Measurements from ENCODE around the gene PDE10A. TPM values are rescaled to one million over a fixed set of nuclear protein-coding genes. Genes with fewer than 3 reads are reported as not detected.

PDE10A gene
- total and polyA plus RNA-seq, 2 of the 13 experiments (the other 11 are each of a cell fraction or from before 2014, with no cell fraction given), result not detected

GRCh38 chr6:165662041-165662748, 846 bp downstream of the PDE10A start:
- 64% methylated on average over 63 of the region's 100 CpGs for WGBS (ENCODE audit: low lambda C conversion rate)
- H3K27ac ChIP-seq (ENCODE audit: extremely low read length, insufficient read depth, low read length), result no peak overlapping the region
- ChIA-PET CTCF (ENCODE audit: low intra/inter-chr PET ratio, low total read pairs) (no interaction called here), POLR2A (no interaction called here)
- no TSS peak for BruUV-seq (replicated peaks)
- DNase-seq (ENCODE audit: low spot score), result no peak
- FAIRE-seq, result no peak
- no peaks in the 10 kb centered on the region for H3K9me3 ChIP-seq (ENCODE audit: low read length)
- intact Hi-C loops (cut with micrococcal nuclease; ENCODE audit: unreplicated experiment), result no loop called here
- no peak overlapping the region for H3K4me3 ChIP-seq (replicated peaks in 1 of 3; ENCODE audit: insufficient read depth in 1 of 3, low read depth in 2 of 3, low read length in 3 of 3)
- in situ Hi-C loops (cut with HindIII; ENCODE audit: extremely low pct_ligation_motif_present, low pct_unique_long_range_greater_than_20kb), result no loop called here
- no peak overlapping the region for H3K4me2 ChIP-seq (ENCODE audit: low read depth, low read length)
- no peaks in the 10 kb centered on the region for H3K79me2 ChIP-seq (ENCODE audit: insufficient read depth, low read length)
- no peaks in the 10 kb centered on the region for H4K20me1 ChIP-seq (ENCODE audit: insufficient read depth, low read length)
- H3K36me3 ChIP-seq (replicated peaks in 1 of 2; ENCODE audit: control insufficient read depth in 1 of 2, insufficient read depth in 2 of 2, low read length in 2 of 2), result no peaks in the 10 kb centered on the region
- H3K4me1 ChIP-seq (ENCODE audit: insufficient read depth, low read length), result no peaks in the 10 kb centered on the region
- H3K27me3 ChIP-seq (ENCODE audit: control insufficient read depth in 1 of 2, insufficient read depth in 2 of 2, low read length in 2 of 2), result peaks cover 14 to 59% of the 10 kb centered on the region in 2 experiments; a peak in 4 of 5 replicates
- H2AFZ ChIP-seq (ENCODE audit: low read length), result no peak overlapping the region
- H3K9ac ChIP-seq (ENCODE audit: insufficient read depth, low read depth, low read length), result no peak overlapping the region
- ATAC-seq, result no peak
- TF ChIP-seq SP4 (CRISPR knock-in tag; IDR thresholded peaks at IDR 0.05) (no peak), CBX2 (IDR thresholded peaks at IDR 0.05; ENCODE audit: low read depth, low read length) (no peak), CBX2 (CRISPR knock-in tag; IDR thresholded peaks at IDR 0.05; ENCODE audit: low read depth) (no peak), KAT7 (CRISPR knock-in tag; IDR thresholded peaks at IDR 0.05; ENCODE audit: borderline replicate concordance) (no peak), ESRRA (CRISPR knock-in tag; IDR thresholded peaks at IDR 0.05; ENCODE audit: low read depth) (no peak), ATF7-NPFF (CRISPR knock-in tag; IDR thresholded peaks at IDR 0.05; ENCODE audit: low read depth) (no peak), GRHL1 (CRISPR knock-in tag; conservative IDR thresholded peaks at IDR 0.05) (no peak), RXRA (CRISPR knock-in tag; IDR thresholded peaks at IDR 0.05) (no peak), TMF1 (CRISPR knock-in tag; IDR thresholded peaks at IDR 0.05; ENCODE audit: low read depth) (no peak)
- TF ChIP-seq, protein P1, sequence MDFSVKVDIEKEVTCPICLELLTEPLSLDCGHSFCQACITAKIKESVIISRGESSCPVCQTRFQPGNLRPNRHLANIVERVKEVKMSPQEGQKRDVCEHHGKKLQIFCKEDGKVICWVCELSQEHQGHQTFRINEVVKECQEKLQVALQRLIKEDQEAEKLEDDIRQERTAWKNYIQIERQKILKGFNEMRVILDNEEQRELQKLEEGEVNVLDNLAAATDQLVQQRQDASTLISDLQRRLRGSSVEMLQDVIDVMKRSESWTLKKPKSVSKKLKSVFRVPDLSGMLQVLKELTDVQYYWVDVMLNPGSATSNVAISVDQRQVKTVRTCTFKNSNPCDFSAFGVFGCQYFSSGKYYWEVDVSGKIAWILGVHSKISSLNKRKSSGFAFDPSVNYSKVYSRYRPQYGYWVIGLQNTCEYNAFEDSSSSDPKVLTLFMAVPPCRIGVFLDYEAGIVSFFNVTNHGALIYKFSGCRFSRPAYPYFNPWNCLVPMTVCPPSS (IDR thresholded peaks at IDR 0.05), result no peak
- TF ChIP-seq, protein P2, sequence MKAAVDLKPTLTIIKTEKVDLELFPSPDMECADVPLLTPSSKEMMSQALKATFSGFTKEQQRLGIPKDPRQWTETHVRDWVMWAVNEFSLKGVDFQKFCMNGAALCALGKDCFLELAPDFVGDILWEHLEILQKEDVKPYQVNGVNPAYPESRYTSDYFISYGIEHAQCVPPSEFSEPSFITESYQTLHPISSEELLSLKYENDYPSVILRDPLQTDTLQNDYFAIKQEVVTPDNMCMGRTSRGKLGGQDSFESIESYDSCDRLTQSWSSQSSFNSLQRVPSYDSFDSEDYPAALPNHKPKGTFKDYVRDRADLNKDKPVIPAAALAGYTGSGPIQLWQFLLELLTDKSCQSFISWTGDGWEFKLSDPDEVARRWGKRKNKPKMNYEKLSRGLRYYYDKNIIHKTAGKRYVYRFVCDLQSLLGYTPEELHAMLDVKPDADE (CRISPR knock-in tag; IDR thresholded peaks at IDR 0.05), result no peak
- TF ChIP-seq, protein P3, sequence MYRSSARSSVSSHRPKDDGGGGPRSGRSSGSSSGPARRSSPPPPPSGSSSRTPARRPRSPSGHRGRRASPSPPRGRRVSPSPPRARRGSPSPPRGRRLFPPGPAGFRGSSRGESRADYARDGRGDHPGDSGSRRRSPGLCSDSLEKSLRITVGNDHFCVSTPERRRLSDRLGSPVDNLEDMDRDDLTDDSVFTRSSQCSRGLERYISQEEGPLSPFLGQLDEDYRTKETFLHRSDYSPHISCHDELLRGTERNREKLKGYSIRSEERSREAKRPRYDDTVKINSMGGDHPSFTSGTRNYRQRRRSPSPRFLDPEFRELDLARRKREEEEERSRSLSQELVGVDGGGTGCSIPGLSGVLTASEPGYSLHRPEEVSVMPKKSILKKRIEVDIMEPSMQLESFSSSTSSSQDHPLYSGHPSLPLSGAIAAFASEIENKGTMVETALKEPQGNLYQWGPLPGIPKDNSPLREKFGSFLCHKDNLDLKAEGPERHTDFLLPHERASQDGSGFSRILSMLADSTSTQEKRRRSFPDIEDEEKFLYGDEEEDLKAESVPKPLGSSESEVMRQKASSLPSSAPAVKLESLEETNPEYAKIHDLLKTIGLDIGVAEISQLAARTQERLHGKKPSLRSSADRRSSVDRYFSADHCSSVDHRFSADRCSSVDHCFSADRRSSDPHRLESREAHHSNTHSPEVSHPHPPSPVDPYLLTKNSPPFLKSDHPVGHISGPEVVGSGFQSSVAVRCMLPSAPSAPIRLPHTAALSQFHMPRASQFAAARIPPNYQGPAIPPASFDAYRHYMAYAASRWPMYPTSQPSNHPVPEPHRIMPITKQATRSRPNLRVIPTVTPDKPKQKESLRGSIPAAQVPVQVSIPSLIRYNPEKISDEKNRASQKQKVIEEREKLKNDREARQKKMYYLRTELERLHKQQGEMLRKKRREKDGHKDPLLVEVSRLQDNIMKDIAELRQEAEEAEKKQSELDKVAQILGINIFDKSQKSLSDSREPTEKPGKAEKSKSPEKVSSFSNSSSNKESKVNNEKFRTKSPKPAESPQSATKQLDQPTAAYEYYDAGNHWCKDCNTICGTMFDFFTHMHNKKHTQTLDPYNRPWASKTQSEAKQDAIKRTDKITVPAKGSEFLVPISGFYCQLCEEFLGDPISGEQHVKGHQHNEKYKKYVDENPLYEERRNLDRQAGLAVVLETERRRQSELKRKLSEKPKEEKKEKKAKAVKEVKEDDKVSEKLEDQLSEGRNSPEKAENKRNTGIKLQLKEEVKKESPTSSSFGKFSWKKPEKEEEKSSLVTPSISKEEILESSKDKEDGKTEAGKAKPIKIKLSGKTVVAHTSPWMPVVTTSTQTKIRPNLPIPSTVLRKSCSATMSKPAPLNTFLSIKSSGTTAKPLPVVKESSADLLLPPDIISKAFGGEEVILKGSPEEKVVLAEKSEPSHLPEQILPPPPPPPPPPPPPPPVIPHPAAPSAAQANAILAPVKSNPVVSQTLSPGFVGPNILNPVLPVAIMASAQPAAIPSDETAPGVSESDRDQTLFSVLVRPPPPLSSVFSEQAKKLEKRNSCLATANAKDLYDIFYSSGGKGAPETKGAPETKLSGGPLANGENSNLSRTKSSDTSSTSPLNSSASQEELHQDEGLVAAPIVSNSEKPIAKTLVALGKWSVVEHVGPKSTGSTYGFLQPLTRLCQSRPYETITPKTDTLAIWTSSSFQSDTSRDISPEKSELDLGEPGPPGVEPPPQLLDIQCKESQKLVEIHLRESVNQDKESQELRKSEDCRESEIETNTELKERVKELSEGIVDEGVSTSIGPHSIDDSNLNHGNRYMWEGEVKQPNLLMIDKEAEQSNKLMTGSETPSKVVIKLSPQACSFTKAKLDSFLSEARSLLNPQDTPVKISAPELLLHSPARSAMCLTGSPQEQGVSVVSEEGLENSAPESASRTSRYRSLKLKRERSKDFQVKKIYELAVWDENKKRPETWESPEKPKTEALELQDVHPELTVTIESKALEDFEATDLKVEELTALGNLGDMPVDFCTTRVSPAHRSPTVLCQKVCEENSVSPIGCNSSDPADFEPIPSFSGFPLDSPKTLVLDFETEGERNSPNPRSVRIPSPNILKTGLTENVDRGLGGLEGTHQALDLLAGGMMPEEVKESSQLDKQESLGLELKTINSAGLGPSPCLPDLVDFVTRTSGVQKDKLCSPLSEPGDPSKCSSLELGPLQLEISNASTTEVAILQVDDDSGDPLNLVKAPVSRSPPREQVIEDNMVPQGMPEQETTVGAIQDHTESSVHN (CRISPR knock-in tag; IDR thresholded peaks at IDR 0.05), result no peak

All from HepG2 (cell line).